Mucosa of descending colon (tissue), 3 donors: Measurements from ENCODE around the gene ACYP1. TPM values are rescaled to one million over a fixed set of nuclear protein-coding genes. Genes with fewer than 3 reads are reported as not detected.

ENCODE experiments used
- ATAC-seq: fragments of 200-7000 bp; cut with Tn5 transposase; one replicate; pipeline ENCODE4 v1.9.1; 2020; ENCODE audit warnings: mild to moderate bottlenecking, moderate library complexity
- DNase-seq, 3 donors: peaks; one replicate each; pipeline ENCODE4 v3.0.0-alpha.2; 2020
- H3K36me3 ChIP-seq: fragments of 200-600 bp; one replicate; pipeline ENCODE4 v1.8.0; 2021; ENCODE audit warnings: low read depth, mild to moderate bottlenecking
- H3K4me1 ChIP-seq: fragments of 200-600 bp; one replicate; pipeline ENCODE4 v1.8.0; 2021; ENCODE audit warnings: low read depth, mild to moderate bottlenecking
- H3K4me3 ChIP-seq: fragments of 200-600 bp; one replicate; pipeline ENCODE4 v1.8.0; 2021; ENCODE audit warnings: mild to moderate bottlenecking
- H3K9me3 ChIP-seq: fragments of 200-600 bp; one replicate; pipeline ENCODE4 v1.8.0; 2021; ENCODE audit warnings: mild to moderate bottlenecking
- CTCF ChIP-seq: fragments of 200-600 bp; IDR thresholded peaks from one replicate; pipeline ENCODE4 v1.8.0; 2022; ENCODE audit warnings: antibody characterized with exemption, mild to moderate bottlenecking
- intact Hi-C, 2 donors: fragments of 100-400 bp; cut with DNase I in 1 of 2; cut with micrococcal nuclease in 1 of 2; formaldehyde crosslinking; loops; one replicate each; pipeline versions ENCODE4 v1.11.0 to v1.11.1; 2022; cut with DNase I, micrococcal nuclease
- total RNA-seq, 3 donors: library from RNA; stranded (reverse); fragmentation: NEBNext Ultra II Directional in 2 of 3; extraction: Animal tissue kit (Norgen Biotek cat#: 25700) in 2 of 3; gene quantifications; one replicate each; pipeline versions ENCODE4 v1.2.1 to v1.2.4, GENCODE V29; 2021 to 2023
- donor health status: DM: no; HTN: no; CAD: no; lungs with moderate emphysema.
- donor health status: DM: no; HTN: no; CAD: no.
- donor health status: DM: no; HTN: yes; CAD: no.

Gene ACYP1
- total RNA-seq, 3 donors from 2014 or later = 18.5 to 26.5 (median 20.3) TPM

GRCh38 chr14:75090353-75090752 is 26.5 kb upstream of the ACYP1 start:
- no peaks in the 10 kb centered on the region for H3K9me3 ChIP-seq
- ATAC-seq = no peak
- peaks cover 13% of the 10 kb centered on the region for H3K36me3 ChIP-seq
- DNase-seq = no peak
- H3K4me1 ChIP-seq = no peaks in the 10 kb centered on the region
- intact Hi-C loops = no loop called here
- H3K4me3 ChIP-seq = no peak overlapping the region
- TF ChIP-seq CTCF = no peak

GRCh38 chr14:75088566-75089373 is 24.9 kb upstream of the ACYP1 start:
- ATAC-seq (peak; percentile 81), DNase-seq (peak in 1 of 3 donors; percentile 87)
- no peaks in the 10 kb centered on the region for H3K4me1 ChIP-seq
- TF ChIP-seq CTCF = peak; percentile 47
- H3K9me3 ChIP-seq = no peaks in the 10 kb centered on the region
- H3K36me3 ChIP-seq = peaks cover 13% of the 10 kb centered on the region
- no peak overlapping the region for H3K4me3 ChIP-seq
- intact Hi-C loops = loop anchor here in 1 of 2 donors (5.0 kb wide), 1 partner anchor 141 kb away; no protein-coding TSS in a partner anchor

GRCh38 chr14:75088153-75088552 is 24.3 kb upstream of the ACYP1 start:
- no peak for ATAC-seq
- Histone ChIP-seq H3K4me1 (no peaks in the 10 kb centered on the region), H3K36me3 (peaks cover 13% of the 10 kb centered on the region), H3K9me3 (no peaks in the 10 kb centered on the region), H3K4me3 (no peak overlapping the region)
- DNase-seq = no peak
- intact Hi-C loops = loop anchor here in 1 of 2 donors (5.0 kb wide), 1 partner anchor 141 kb away; no protein-coding TSS in a partner anchor
- TF ChIP-seq CTCF = no peak

- intact Hi-C loops = no loop called here
Observed at GRCh38 chr14:75084513-75084912, 20.7 kb upstream of the ACYP1 start.

GRCh38 chr14:75083271-75083670 is 19.4 kb upstream of the ACYP1 start:
- TF ChIP-seq CTCF = no peak
- no peak overlapping the region for H3K4me3 ChIP-seq
- H3K9me3 ChIP-seq = no peaks in the 10 kb centered on the region
- H3K4me1 ChIP-seq = no peaks in the 10 kb centered on the region
- DNase-seq = no peak
- no peak for ATAC-seq
- peaks cover 7% of the 10 kb centered on the region for H3K36me3 ChIP-seq
- intact Hi-C loops = no loop called here

More at GRCh38 chr14:75084513-75084912, 20.7 kb upstream of the ACYP1 start:
- no peaks in the 10 kb centered on the region for H3K4me1 ChIP-seq
- no peaks in the 10 kb centered on the region for H3K9me3 ChIP-seq
- ATAC-seq (peak; percentile 86), DNase-seq (peak in 1 of 3 donors; percentile 51)
- H3K36me3 ChIP-seq = peaks cover 7% of the 10 kb centered on the region
- no peak for TF ChIP-seq CTCF
- no peak overlapping the region for H3K4me3 ChIP-seq
